HG03432 (cell line): ENCODE measurements around the gene AFAP1.

Experiments used
- ATAC-seq: cut with Tn5 transposase; IDR thresholded peaks from one replicate; pipeline ENCODE4 v1.9.1; 2021; ENCODE audit warnings: mild to moderate bottlenecking, moderate library complexity; ENCODE audit not compliant: unreplicated experiment

Gene AFAP1

DNA sequence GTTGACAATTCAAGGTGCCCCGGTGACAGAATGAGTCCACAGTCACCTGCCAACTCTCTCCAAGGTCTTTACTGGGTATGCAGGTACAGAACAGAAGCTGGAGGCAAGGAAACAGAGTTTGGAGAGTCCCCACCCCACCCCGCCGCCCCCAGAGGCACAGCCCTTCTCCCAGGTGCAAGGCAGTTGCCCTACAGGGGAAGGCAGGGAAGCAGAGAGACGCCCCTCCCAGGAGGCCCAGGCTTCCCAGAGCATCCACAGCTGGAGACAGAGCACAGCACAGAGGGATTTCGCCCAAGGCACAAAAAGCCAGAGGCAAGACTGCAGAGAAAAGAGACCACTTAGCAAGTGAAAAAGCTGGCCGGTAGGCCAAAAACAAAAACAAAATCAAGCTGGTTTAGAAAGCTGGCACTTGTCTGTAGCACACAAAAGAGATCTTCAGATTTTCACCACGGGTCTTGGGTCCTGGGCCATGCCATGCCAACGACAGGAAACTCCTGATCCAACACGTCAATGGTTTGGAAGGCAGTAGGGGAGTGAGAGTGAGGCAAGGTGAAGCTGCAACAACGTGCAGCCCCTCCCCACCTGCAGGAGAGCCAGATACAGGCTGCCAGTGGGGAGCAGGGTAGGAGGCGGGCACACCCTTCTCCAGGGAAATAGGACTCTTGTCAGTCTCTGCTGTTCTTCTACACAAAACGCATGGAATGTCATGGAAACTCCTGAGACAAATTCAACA, 113.3 kb downstream of the AFAP1 start:
- no peak for ATAC-seq

DNA sequence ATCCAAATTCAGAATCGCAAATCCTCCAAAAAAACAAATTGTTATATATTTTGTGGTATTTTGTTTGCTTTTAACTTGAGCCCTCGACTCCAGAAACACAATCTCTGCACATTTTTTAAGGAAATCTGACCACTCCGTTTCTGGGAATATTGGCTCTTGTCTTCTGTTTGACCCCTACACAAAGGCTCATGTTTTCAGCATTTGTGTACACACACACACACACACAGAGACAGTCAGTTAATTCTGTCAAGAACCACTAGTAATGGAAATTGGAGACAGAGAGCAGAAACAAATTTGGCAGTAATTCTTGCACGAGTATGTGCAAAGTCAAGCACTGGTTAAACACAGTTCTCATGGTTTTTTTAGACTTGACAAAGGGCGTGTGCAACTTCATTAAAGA, 115.4 kb downstream of the AFAP1 start:
- ATAC-seq: no peak

DNA sequence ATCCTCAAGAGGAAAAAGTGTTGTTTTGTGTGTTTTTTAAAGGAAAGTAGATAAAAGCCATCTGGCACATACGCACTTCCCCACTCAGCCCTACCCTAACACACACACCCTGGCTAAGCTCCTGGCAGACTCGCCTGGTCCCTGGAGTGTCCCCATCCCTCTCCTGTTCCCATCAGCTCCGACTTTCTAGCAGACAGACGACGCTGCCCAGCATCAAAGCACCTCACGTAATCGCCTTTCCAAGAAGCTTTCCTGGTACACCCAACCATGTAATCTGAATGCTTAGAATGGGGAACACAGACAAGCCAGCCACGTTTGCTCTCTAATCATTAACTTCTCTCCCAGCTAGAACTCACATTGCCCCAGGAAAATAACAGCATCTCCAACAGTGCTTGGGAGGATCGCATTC, 116.2 kb downstream of the AFAP1 start:
- no peak for ATAC-seq

DNA sequence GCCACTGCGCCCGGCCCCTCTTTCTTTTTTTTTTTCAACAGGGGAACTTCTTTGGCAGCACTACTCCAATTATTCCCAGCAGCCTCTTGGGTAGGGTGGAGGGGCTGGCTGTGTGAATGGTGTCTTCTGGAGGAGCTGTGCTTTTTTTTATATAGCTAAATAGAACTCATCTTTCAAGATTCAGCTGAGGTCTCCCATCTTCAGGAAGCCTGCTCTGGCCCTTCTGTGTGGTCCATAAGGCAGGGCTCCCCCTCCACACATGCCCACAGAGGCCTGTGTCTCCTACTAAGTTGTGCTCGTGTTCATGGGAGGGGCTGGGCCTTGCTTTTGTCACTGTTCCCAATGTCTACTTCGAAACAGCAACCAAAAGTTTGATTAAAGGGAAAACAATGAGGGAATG, 116.8 kb downstream of the AFAP1 start:
- no peak for ATAC-seq

DNA sequence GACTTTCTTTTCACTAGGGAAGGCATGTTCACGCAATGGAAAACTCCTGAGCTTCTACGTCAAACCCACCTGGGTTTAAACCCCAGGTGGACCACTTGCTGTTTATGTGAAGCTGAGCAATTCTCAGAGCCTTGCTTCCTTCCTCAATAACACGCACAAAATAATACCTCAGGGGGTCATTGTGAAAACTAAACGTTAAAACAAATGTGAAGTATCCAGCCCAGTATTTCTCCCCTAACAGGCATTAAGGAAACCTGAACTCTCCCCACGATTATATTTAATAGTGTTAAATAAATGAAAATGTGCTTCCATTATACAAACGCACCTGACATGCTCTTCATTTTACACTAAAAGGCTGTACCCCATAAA, 117.5 kb downstream of the AFAP1 start:
- no peak for ATAC-seq

DNA sequence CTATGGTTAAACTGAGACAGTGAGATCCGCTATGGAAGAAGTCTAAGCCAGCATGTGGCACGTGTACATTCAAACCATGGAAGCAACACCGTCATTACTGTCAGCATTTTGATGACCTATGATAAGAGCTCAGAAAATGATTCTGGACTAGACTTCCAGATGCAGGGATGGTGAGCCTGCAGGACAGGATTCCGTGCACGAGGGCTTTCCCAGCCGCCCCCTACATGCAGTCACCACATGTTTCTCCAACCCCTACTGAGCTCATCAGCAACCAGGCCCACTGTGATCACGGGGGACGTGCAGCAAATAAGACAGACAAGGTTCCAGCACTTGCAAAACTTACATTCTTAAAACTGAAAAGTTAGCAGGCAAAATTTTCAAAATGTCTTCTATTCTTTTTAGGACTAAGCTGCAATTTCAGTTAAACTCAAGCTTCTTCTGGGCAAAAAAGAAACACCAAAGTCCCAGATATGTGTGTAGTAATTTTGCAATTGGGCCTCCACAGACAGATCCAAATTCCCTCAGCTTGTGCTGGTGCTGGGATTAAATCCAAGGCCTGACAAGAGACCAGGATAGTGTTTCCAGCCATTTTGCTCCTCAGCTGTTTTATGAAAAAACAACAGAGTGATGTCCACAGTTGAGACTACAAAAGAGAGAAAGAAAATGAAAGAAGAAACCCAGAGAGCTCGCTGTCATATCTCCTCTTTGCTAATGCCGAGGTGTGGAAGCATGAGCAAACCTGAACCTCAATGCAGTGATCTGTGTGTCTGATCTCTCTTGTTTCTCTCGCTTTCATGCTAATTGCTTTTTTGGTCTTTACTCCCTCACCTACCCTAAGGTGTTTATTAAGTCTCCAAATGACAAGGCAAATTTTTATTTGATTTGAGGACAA, 118.2 kb downstream of the AFAP1 start:
- no peak for ATAC-seq

DNA sequence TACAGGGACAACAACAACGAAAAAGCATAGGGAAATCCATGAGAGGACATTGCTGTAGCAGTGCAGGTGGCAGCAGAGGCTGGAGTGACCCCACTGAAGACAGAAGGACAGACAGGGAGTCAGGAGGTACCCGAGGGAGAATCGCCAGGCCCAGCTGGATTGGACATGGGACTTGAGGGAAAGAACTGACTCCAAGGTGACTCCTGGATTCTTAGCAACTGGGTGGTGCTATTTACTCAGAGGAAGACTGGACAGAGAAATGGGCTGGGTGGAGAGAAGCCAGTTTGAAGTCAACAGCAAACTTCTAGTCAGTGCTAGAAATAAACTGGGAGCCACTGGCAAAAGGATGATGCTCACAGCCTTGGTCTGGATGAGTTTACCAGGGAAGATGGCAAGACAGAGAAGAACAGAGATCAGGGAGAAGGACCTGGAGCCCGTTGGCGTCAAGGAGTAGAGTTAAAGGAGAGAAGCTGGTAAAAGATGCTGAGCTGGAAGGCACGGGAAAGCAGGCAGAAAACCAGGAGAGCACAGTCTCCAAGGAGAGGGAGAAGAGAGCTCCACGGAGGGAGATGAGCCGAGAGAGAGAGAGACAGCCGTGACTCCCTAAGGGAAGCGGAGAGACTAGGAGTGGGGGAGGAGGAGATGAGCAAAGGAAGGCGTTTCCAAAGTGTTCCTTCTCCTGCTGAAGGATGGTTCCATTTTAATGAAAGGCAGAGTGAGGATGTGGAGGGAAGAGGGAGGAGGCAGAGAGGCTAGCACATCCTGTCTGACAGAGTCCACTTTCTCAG, 119.4 kb downstream of the AFAP1 start:
- no peak for ATAC-seq

DNA sequence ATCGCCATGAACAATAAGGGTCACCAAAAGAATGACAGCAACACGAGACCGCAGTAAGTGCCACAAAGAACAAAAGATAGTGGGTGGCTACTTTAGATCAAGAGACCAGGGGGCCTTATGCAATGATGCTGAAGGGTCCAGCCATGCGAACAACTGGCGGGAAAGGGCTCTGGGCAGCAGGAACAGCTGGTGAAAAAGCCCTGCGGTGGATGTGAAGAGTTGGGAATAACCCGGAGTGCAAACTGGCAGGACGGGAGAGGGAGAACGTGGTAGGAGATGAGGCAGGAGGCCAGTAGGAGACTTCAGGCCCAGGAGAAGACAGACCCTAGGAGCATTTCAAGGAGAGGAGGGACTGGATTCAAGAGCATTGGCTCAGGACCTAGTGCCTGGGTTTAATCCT, 120.2 kb downstream of the AFAP1 start:
- no peak for ATAC-seq

DNA sequence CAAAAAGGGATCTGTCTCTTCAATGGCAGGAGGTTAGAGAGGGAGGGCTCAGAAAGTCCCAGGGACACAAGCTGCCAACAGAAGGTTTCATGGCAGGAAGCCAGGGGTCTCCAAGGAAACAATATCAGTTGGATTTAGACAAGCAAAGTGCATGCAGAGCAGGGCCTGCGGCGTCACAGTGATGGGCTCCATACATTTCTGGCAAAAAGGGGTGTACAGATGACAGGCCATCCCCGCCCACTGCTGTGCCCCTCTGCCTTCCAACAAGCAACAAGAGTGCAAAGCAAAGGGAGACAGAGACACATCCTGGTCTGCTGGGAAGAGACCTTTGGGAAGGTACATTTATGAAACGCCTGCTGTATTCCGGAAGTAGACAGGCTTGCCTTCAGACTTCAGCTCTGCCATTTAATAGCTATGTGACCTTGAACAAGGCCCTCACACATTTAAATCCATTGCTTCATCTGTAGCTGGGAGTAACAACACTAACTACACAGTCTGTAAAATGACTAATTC, 121.2 kb downstream of the AFAP1 start:
- no peak for ATAC-seq

DNA sequence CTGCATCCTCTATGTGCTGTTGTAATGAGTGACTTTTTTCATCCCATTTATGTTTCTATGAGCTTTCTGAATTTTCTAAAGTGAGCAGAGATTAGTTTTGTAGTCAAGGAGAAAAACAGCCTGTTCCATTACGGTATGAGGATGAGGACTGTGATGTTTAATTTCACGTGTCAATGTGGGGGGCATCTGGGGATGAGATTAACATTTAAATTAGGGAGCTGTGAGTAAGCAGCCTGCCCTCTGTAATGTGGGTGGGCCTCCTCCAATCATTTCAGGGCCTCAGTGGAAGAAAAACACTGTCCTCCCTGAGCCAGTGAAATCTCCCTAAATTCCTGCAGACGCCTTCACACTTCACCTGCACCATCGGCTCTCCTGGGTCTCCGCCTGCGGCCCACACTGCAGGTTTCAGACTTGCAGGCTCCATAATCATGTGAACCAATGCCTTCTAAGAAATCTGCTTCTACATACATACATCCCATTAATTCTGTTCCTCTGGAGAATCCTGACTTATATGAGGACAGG, 121.7 kb downstream of the AFAP1 start:
- no peak for ATAC-seq

DNA sequence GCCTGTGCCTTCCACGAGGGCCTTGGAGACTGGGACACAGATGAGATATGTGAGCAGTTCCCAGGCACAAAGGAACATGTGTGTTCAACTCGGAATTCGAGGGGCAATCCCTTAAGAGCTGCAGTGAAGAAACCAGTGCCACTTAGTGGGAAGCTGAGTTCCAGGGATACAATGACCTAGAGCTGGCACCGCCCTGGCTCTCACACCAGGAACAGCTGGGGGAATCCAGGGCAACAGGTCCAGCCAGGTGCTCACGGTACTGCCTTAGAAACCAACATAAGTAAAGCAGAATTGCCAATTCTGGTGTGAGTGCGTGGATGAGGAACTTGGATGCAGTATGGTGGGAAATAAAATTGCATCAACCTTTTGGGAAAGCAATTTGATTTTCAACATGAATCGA, 122.9 kb downstream of the AFAP1 start:
- no peak for ATAC-seq

DNA sequence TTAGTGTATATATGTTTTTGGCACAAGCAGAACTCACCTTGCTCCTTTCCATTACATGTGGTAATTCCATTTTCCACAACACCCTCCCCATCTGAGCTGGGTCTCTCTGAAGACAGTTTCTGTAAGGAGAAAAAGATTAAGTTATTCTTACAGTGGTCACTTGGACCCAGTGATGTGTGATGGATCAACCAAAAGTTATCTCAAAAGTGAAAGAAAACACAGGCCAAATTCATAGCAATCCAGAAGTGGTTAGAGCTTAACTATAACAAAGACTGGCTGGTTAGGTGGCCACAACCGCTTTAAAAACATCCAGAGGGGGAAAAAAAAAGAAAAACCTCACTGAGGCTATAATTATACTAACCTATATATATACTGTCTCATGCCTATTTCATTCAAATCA, 123.7 kb downstream of the AFAP1 start:
- ATAC-seq: no peak

DNA sequence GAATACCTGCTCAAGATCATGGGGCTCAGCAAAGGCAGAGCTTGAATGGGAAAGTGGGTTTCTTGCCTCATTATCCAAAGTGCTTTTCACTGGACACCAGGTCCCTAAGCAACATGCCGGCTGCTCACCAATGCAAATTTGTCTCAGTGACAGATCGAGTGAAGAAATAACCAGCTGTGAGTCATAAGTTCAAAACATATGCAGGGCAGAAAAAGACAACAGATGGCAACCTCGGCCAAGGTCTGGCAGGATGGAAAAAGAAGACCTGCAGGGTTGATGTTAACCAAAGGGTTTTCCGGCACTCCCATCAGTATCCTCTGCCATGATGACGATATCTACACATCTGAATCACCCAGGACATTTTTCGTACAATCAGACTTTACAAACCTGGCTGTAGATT, 124.1 kb downstream of the AFAP1 start:
- no peak for ATAC-seq

DNA sequence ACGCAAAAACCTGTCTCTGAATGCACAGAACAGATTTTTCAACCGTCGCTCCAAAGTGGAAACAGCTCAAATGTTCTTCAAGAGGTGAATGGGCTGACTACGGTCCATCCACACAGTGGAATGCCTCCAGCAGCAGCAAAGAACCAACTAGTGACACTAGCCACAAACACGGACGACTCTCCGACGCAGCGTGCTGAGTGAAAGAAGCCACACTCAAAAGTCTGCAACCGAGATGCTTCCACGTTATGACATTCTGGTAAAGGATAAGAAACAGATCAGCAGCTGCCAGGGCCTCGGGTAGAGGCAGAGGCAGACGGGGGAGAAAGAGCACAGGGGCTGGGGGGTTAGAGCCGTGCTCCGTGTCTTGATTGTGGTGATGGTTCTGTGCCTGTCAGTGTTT, 125.2 kb downstream of the AFAP1 start:
- ATAC-seq: no peak

DNA sequence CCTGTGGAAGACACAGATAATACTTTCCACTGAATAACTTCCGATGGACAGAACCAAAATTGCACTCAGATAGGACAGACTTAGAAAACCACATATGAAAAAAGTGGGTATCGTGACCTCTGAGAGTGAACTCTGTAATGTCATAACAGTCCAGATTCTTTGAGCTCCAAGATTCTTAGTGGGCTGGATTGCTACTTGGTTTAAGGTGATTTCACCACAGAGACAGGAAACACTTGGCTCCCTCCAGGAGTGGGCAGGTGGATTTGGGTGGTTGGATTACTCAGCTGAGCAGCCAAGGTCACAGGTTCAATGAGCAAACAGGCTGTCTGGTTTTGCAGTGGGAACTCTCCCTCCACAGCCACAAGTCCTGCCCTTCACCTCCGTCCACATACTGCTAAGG, 126.0 kb downstream of the AFAP1 start:
- ATAC-seq: no peak

DNA sequence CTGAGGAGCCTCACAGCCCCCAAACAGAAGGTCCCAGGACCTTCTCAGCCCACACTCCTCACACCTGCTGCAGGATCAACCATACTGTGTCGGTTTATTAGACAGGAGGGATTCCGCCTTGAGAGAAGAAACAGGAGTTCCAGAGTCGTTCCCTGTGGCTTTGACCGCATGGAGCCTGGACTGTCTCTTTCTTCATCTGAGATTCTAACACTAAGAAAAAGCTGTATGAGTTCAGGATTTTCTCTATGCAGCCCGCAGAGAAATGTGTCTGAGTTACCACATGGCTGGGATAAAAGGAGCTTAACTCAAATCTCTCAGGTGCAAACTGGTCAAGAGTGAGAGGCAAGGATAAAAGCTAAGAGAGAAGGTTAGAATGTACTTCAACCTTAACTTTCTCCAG, 126.7 kb downstream of the AFAP1 start:
- no peak for ATAC-seq

DNA sequence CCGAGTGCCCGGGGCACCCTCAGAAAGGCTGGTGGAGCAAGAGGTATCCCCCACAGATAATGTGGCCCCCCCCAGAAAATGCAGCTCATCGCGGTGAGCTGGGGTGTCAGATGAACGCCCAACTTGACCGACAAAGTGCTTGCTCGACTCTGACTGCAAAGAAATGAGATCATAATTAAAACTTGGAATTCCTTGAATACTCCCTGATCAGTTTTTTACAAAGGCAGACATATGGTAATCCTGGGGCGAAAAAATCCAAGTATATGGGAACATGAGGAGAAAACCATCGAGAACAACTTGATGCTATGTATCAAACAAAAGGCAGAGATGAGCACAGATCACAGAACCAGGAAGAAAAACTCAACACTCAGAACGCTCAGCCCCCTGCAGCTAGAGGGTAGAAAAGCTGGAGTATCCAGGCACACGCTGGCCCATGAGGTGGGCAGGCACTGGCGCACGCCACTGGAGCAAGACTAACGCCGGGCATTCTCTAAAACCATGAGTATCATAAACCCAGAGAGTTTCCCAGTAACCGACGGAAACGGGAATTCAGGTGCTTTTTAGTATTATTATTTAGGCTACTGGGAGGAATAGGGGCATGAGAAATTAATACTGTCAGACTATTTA, 127.3 kb downstream of the AFAP1 start:
- no peak for ATAC-seq

DNA sequence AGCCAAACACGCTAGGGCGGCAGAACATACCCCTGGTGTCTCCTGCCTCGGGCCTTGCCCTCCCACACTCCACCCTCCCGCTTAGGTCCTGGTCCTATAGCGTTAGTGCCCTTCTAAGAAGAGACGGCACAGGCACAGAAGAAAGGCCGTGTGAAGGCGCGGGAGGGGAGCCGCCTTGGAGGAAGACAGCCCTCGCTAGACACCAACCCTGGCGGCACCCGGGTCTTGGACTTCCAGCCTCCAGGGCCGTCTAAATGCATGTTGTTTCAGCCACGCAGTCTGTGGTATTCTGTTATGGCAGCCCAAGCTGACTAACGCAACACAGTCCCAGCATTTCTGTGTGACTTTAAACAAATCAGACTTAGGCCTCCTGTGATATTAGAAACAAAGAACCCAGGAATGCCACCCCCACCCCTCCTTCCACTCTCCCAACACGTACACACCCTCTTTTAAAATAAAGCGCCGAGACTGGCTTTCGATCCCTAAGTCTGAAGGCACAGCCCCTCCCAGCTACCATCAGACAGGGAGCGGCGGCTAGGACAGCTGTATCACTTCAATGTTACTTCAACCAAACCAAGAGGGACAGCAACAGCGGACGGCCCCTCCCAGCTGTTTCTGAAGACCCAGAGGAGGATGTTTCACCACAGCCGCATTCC, 128.0 kb downstream of the AFAP1 start:
- ATAC-seq: no peak

DNA sequence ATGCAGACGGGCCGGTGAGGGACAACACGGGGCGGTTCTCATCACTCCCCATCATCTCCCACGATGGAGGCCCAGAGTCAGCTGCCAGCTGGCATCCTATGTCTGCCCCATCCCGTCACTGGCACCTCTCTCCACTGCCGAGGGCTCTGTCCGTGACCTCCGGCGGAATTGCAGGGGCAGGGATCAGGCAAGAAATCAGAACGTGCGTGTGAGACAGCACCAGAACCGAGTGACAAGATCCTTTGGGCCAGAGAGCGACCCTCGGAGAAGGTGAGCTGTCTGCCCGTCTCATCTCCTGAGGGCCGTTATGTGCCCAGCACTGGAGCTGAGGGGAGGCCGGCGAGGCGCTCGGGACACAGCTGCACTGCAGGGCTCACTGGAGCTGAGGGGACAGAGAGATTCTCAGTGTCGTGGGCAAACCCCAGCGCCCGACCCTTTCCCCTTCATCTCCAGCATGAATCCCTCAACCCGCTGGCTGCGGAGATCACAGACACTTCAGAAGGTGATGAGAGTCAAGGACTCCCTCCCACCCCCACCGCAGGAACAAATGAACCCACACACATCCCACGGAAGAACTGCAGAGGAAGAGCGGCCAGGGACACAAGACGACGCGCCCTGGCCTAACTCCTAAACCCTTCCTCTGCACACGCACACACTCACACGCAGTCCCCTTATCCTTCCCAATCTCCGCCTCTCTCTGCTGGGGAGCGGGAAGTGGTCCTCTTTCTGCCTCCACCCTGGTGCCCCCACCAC, 128.7 kb downstream of the AFAP1 start:
- ATAC-seq: no peak
